Measurements from ENCODE around the gene YBX2.

The YBX2 gene

GRCh38 chr17:7296189-7296861 is 1.9 kb upstream of the YBX2 start:
- DNase-seq (ENCODE audit: low spot score), result peak; percentile 89

- peak; percentile 5 for DNase-seq (ENCODE audit: low spot score)
These were observed 1.1 kb upstream of the YBX2 start for GRCh38 chr17:7295230-7296180.

- DNase-seq (ENCODE audit: low spot score), result peak; percentile 20
These were observed 424 bp downstream of the YBX2 start for GRCh38 chr17:7293816-7294613.

DNA sequence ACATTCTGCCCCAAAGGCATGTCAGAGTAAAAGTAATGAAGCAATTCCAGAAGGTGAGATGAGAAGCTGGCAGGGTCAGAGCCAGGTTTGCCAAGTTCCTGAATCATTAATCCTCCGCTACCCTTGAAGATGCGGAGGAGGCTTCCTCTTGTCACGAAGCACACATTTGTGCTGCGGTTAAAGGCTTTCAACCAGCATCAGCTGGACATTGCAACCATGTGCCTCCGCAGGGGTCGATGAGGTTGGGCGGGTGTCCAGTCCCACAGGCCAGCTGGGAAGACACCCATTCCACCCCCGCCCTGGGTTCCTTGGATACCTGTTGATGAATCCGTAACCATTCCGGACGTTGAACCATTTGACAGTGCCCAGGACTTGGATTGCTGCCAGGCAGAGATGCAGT is 1.3 kb downstream of the YBX2 start:
- no peak for DNase-seq (ENCODE audit: low spot score)

DNA sequence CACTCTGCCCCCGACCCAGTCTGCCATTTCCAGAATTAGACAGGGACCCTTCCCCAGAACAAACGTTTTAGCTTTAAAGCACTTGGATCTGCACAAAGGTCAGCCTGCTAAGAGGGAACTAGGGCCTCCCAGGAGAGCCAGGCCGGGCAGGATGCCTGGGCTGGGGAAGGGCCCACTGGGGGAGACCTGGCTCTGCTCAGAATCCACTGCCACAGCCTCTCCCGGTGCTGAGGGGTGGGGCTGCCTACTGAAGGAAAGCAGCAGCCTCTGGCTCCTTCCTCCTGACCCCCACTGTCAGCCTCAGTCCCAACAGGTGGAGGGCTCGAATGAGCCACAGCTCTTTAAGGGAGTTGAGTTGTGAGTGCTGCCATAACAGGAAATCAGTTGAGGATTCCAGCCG is 1.7 kb downstream of the YBX2 start:
- no peak for DNase-seq (ENCODE audit: low spot score)

- DNase-seq (ENCODE audit: low spot score), result no peak
These were observed 2.2 kb downstream of the YBX2 start for GRCh38 chr17:7292194-7292593.

DNA sequence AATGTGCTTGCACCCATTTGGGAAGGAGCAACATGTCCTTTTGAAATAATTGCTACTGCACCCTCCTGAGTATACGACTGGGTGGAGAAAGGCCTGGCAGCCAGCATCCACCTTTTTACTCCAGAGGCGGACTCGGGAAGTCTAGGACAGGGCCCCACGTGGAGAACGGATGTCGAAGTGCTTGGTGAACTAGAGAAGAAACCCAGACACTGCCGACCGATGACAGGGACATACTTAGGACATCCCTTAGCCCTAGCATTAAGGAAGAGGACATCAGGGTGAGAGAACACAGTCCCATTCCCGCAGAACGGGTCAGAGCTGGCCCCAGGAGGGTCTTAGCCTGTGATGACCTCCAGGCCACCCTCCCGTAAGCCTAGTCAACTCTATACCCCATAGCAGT is 3.8 kb downstream of the YBX2 start:
- no peak for DNase-seq (ENCODE audit: low spot score)

- no peak for DNase-seq (ENCODE audit: low spot score)
These were observed 4.3 kb downstream of the YBX2 start for GRCh38 chr17:7290166-7290565.

GRCh38 chr17:7289256-7290032 is 5.0 kb downstream of the YBX2 start:
- no peak for DNase-seq (ENCODE audit: low spot score)

- no peak for DNase-seq (ENCODE audit: low spot score)
These were observed 8.8 kb downstream of the YBX2 start for GRCh38 chr17:7285679-7286078.

- no peak for DNase-seq (ENCODE audit: low spot score)
These were observed 9.5 kb downstream of the YBX2 start for GRCh38 chr17:7284911-7285310.

DNA sequence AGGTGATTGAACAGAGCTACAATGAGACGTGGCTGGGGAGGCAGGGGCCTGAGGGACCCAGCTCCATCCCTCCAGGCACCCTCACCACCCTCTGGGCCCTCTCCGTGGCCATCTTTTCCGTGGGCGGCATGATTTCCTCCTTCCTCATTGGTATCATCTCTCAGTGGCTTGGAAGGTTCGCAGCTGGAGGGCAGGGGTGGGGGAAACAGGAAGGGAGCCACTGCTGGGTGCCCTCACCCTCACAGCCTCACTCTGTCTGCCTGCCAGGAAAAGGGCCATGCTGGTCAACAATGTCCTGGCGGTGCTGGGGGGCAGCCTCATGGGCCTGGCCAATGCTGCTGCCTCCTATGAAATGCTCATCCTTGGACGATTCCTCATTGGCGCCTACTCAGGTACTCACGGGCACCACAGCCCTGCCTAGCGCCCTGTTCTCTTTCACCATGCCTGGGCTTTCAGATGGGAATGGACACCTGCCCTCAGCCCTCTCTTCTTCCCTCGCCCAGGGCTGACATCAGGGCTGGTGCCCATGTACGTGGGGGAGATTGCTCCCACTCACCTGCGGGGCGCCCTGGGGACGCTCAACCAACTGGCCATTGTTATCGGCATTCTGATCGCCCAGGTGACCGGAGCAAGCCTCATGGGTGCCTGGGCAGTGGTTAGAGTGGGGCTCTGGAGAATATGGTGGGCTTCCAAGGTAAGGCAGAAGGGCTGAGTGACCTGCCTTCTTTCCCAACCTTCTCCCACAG is 10.8 kb downstream of the YBX2 start:
- no peak for DNase-seq (ENCODE audit: low spot score)

GRCh38 chr17:7282752-7283321 is 11.6 kb downstream of the YBX2 start:
- DNase-seq (ENCODE audit: low spot score), result no peak

DNA sequence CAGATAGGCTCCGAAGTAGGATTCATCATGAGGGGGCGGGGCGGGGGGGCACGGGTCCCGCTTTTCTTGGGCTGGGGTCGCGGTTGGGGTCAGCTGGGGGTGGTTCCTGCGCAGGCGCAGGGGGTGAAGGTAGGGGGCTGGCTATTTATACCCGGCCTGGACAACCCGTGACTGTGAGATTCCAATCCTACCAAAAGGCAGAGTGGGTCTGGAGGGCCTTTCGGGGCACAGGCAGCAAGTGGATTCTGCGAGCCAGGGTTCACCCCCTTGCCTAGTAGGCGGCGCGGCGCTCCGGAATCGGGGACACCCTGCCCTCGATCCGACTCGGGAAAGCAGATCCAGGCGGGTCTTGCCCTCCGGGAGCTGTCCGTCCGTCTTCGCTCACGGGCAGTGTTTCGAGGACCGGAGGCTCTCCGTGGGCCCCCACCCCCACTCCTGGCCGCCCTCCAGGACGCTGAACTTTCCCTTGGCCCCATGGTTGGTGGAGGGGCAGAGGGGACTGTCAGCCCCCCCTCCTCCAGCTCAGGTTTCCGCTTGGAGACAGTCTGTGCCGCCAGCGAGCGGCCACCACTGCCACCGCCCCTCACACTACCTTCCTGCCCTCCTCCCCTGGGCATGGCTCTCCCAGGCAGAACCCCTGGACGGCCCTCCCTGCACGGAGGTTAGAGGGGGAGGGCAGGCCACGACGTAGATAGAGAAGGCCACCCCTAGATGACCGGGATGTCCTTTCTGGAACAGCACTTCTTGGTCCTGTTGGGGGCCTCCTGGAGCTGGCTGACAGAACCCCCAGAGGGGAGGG is 12.3 kb downstream of the YBX2 start:
- no peak for DNase-seq (ENCODE audit: low spot score)

DNA sequence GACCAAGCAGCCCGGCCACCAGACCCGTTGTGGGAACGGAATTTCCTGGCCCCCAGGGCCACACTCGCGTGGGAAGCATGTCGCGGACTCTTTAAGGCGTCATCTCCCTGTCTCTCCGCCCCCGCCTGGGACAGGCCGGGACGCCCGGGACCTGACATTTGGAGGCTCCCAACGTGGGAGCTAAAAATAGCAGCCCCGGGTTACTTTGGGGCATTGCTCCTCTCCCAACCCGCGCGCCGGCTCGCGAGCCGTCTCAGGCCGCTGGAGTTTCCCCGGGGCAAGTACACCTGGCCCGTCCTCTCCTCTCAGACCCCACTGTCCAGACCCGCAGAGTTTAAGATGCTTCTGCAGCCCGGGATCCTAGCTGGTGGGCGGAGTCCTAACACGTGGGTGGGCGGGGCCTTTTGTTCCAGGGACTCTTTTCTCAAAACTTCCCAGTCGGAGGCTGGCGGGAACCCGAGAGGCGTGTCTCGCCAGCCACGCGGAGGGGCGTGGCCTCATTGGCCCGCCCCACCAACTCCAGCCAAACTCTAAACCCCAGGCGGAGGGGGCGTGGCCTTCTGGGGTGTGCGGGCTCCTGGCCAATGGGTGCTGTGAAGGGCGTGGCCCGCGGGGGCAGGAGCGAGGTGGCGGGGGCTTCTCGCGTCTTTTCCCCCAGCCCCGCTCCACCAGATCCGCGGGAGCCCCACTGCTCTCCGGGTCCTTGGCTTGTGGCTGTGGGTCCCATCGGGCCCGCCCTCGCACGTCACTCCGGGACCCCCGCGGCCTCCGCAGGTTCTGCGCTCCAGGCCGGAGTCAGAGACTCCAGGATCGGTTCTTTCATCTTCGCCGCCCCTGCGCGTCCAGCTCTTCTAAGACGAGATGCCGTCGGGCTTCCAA is 13.1 kb downstream of the YBX2 start, which contains the start of gene SLC2A4:
TSS of gene SLC2A4 (plus strand) at position 645 of the 879 bp plus-strand sequence. CDS start at position 862, 217 bp downstream.
- DNase-seq (ENCODE audit: low spot score), result peak; percentile 94

DNA sequence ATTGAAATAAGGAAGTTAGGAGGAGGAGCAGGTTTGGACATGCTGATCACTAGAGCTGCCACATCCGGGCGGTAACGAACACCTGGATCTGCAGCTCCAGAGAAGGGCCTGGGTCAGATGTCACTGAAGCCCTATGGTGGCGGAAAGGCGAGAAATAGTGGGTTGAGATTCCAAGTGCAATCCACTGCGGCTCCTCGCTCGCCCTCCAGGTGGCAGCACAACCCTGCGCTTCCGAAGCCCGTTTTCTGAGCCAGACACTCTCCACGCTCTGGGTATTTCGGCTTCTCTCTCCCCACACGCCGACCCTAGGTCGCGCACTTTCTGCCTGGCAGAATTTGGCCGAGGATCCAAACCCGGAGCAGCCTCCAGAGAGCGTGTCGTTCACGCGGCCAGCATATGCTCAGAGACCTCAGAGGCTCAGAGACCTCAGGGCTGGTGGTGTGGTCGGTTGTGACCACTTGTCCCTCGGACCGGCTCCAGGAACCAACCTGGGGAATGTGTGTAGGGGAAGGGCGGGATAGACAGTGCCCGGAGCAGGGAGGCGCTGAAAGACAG is 13.8 kb downstream of the YBX2 start:
- DNase-seq (ENCODE audit: low spot score), result peak; percentile 74

- no peak for DNase-seq (ENCODE audit: low spot score)
These were observed 15.0 kb downstream of the YBX2 start for GRCh38 chr17:7279448-7279847.

DNA sequence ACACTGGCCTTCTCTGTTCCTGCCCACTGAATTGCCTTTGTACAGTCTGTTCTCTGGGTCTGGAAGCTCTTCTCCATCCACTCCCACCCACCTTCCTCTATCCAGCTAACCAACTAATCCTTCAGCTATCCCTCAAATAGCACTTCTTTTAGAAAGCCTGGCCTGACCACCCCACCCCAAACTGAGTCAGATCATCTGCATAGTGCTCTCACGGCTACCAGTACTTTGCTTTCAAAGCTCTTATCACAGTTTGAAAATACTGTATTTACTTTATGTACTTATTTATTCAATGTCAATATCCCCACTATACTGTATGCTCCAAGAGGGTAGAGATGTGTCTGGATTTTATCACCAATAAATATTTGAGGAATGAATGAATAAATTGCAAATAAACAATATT is 27.7 kb downstream of the YBX2 start:
- DNase-seq (ENCODE audit: low spot score), result no peak

DNA sequence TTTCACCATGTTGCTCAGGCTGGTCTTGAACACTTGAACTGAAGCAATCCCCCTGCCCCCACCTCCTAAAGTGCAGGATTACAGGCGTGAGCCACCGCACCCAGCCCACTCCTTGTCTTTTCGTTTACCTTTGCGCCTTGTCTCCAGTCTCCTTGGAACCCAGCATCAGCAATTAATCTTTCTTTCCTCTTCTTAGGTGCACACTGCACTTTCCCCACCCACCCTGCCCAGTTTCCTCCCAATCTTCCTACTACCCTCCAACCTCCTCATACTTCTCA is 30.7 kb downstream of the YBX2 start:
- DNase-seq (ENCODE audit: low spot score), result no peak
